ENCODE results near the gene CFAP20DC.

GRCh38 chr3:58789385-58789784 lies 260.4 kb downstream of the CFAP20DC start:
- TF ChIP-seq BHLHE40 (IDR thresholded peaks at IDR 0.05; ENCODE audit: borderline replicate concordance) (no peak), PKNOX1 (IDR thresholded peaks at IDR 0.05) (no peak)
